ENCODE data around the gene MECR.

DNA sequence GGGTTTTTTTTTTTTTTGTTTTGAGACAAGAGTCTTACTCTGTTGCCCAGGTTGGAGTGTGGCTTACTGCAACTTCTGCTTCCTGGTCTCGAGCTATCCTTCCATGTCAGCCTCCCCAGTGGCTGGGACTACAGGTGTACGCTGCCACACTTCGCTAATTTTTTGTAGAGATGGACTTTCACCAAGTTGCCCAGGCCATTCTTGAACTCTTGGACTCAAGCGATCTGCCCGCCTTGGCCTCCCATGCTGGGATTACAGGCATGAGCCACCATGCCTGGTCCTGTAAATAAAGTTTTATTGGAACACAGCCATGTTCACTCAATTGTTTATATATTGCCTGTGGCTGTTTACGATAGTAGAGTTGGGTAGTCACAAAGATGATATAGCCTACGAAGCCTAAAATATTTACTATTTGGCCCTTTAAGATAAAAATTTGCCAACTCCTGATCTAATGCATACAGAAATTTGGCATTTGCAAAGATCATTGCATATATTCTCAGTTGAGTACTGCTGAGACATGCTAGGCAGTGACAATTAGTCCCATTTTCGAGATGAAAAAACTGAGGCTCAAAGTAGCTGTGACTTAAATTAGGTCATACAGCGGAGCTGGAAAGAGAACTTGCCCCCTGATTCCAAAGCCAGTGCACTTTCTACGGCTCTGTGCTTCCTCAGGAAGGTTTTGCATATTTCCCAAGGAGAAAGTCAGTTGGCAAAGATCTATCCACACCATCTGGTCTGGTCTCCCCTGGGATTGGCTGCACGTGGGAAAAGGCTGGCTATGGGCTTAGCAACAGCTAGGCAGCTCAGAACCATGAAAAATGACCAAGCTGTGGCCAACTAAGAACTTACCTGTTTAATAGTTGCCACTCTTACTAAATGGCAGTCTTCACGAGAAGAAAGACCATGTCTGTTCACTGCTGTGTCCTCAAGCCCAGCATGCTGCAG is 19.4 kb downstream of the MECR start:
- TF ChIP-seq, protein P1, sequence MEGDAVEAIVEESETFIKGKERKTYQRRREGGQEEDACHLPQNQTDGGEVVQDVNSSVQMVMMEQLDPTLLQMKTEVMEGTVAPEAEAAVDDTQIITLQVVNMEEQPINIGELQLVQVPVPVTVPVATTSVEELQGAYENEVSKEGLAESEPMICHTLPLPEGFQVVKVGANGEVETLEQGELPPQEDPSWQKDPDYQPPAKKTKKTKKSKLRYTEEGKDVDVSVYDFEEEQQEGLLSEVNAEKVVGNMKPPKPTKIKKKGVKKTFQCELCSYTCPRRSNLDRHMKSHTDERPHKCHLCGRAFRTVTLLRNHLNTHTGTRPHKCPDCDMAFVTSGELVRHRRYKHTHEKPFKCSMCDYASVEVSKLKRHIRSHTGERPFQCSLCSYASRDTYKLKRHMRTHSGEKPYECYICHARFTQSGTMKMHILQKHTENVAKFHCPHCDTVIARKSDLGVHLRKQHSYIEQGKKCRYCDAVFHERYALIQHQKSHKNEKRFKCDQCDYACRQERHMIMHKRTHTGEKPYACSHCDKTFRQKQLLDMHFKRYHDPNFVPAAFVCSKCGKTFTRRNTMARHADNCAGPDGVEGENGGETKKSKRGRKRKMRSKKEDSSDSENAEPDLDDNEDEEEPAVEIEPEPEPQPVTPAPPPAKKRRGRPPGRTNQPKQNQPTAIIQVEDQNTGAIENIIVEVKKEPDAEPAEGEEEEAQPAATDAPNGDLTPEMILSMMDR (IDR thresholded peaks at IDR 0.05 in 2 of 3, conservative IDR thresholded peaks at IDR 0.05 in 1 of 3; ENCODE audit: borderline replicate concordance in 1 of 3, insufficient read depth in 1 of 3, low read depth in 2 of 3, low read length in 2 of 3): no peak
- no peak for TF ChIP-seq YY1 (IDR thresholded peaks at IDR 0.05; ENCODE audit: extremely low read depth, insufficient replicate concordance, low read depth, low read length)
- TF ChIP-seq SIN3A (IDR thresholded peaks at IDR 0.05; ENCODE audit: low read depth): no peak
- no peak for TF ChIP-seq CEBPB (IDR thresholded peaks at IDR 0.05; ENCODE audit: low read depth)
- no peak for TF ChIP-seq POLR2A (IDR thresholded peaks at IDR 0.05; ENCODE audit: borderline replicate concordance, extremely low read depth, insufficient read depth, insufficient read length)
- no peak for TF ChIP-seq RAD21 (IDR thresholded peaks at IDR 0.05; ENCODE audit: low read depth)
- no peak for TF ChIP-seq ZFX (IDR thresholded peaks at IDR 0.05)
- no peak for TF ChIP-seq SP1 (IDR thresholded peaks at IDR 0.05; ENCODE audit: low read depth)
- no peak for TF ChIP-seq EZH2phosphoT487 (IDR thresholded peaks at IDR 0.05; ENCODE audit: borderline replicate concordance)
